Effector memory CD4-positive, alpha-beta T cell (primary cell): ENCODE results near the gene TENM4.

ENCODE experiments used
- DNase-seq, 3 donors: peaks; one replicate each; pipeline ENCODE4 v3.0.0-alpha.2; 2020
- H3K27ac ChIP-seq: 2 replicates; pipeline ENCODE4 v1.7.0; 2013; ENCODE audit warnings: mild to moderate bottlenecking, low read length, moderate library complexity; ENCODE audit not compliant: insufficient read depth, poor library complexity, severe bottlenecking
- H3K27me3 ChIP-seq: replicated peaks from 2 replicates; pipeline ENCODE4 v1.7.0; 2013; ENCODE audit warnings: mild to moderate bottlenecking, low read length; ENCODE audit not compliant: insufficient read depth, control insufficient read depth, poor library complexity, severe bottlenecking
- H3K36me3 ChIP-seq: 2 replicates; pipeline ENCODE4 v1.7.0; 2013; ENCODE audit warnings: mild to moderate bottlenecking, low read length, moderate library complexity; ENCODE audit not compliant: control insufficient read depth, insufficient read depth
- H3K4me1 ChIP-seq: 2 replicates; pipeline ENCODE4 v1.7.0; 2013; ENCODE audit warnings: low read length, mild to moderate bottlenecking; ENCODE audit not compliant: control insufficient read depth, insufficient read depth, poor library complexity, severe bottlenecking
- H3K4me3 ChIP-seq: 2 replicates; pipeline ENCODE4 v1.7.0; 2013; ENCODE audit warnings: low read length, low read depth, mild to moderate bottlenecking; ENCODE audit not compliant: insufficient read depth, poor library complexity, severe bottlenecking
- H3K9me3 ChIP-seq: 2 replicates; pipeline ENCODE4 v1.7.0; 2013; ENCODE audit warnings: mild to moderate bottlenecking, low read length, moderate library complexity; ENCODE audit not compliant: control insufficient read depth

The TENM4 gene

GRCh38 chr11:79025097-79025496, 415.7 kb downstream of the TENM4 start:
- DNase-seq = no peak
- Histone ChIP-seq H3K4me3 (no peak overlapping the region), H3K27me3 (no peaks in the 10 kb centered on the region), H3K4me1 (no peaks in the 10 kb centered on the region), H3K9me3 (no peaks in the 10 kb centered on the region), H3K27ac (no peak overlapping the region), H3K36me3 (no peaks in the 10 kb centered on the region)

DNA sequence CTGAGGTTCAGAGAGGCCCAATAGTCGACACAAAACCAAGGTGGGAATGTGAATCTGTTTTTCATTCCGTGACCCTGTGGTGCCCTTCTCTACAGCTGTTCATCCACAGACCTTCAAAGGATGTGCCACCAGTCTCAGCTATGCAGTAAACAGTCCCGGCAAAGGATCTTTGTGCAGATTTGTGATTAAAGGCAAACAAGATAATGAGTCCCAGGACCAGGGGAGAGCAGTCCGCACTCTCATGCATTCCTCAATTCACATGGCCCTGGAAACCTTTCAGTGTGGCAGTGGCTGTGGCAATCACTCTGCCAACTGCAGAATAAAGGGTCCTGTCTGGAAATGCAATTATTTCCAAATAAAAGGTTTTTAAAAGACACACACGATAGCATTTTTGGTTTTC, 418.6 kb downstream of the TENM4 start:
- no peak overlapping the region for H3K4me3 ChIP-seq
- no peaks in the 10 kb centered on the region for H3K27me3 ChIP-seq
- DNase-seq = no peak
- H3K27ac ChIP-seq = no peak overlapping the region
- no peaks in the 10 kb centered on the region for H3K36me3 ChIP-seq
- no peaks in the 10 kb centered on the region for H3K9me3 ChIP-seq
- no peaks in the 10 kb centered on the region for H3K4me1 ChIP-seq

- no peak overlapping the region for H3K27ac ChIP-seq
- no peak overlapping the region for H3K4me3 ChIP-seq
- no peaks in the 10 kb centered on the region for H3K36me3 ChIP-seq
- DNase-seq = no peak
- no peaks in the 10 kb centered on the region for H3K27me3 ChIP-seq
- no peaks in the 10 kb centered on the region for H3K4me1 ChIP-seq
- H3K9me3 ChIP-seq = no peaks in the 10 kb centered on the region
These were observed 419.2 kb downstream of the TENM4 start for GRCh38 chr11:79021601-79022000.

GRCh38 chr11:79019975-79020374, 420.9 kb downstream of the TENM4 start:
- no peak overlapping the region for H3K4me3 ChIP-seq
- H3K27me3 ChIP-seq = no peaks in the 10 kb centered on the region
- no peak for DNase-seq
- H3K36me3 ChIP-seq = no peaks in the 10 kb centered on the region
- H3K4me1 ChIP-seq = no peaks in the 10 kb centered on the region
- H3K27ac ChIP-seq = no peak overlapping the region
- no peaks in the 10 kb centered on the region for H3K9me3 ChIP-seq

- Histone ChIP-seq H3K9me3 (no peaks in the 10 kb centered on the region), H3K4me1 (no peaks in the 10 kb centered on the region), H3K27ac (no peak overlapping the region), H3K36me3 (no peaks in the 10 kb centered on the region), H3K27me3 (no peaks in the 10 kb centered on the region), H3K4me3 (no peak overlapping the region)
- no peak for DNase-seq
These were observed 421.6 kb downstream of the TENM4 start for GRCh38 chr11:79019277-79019676.

DNA sequence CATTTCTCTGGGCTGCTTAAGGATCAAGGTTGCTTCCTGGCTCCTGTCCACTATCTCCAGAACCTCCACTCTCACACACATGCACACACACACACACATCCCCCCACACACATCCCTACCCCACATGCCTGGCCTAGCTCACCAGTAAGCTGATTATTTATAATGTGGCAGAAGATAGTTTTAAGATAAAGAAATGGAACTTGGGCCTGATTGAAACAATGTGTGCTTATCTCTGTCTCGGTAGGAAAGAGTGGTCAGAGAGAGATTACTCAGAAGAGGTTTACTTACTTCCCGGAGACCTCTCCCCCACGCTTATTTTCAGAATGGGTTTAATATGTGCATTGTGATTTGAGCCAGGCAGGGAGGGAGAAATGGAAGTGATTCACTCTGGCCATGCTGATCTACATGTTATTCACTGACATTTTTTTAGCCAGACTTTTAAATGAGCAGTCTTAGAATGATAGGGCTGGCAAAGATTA, 422.4 kb downstream of the TENM4 start:
- H3K27ac ChIP-seq = no peak overlapping the region
- H3K4me1 ChIP-seq = no peaks in the 10 kb centered on the region
- no peak for DNase-seq
- no peak overlapping the region for H3K4me3 ChIP-seq
- no peaks in the 10 kb centered on the region for H3K27me3 ChIP-seq
- no peaks in the 10 kb centered on the region for H3K36me3 ChIP-seq
- H3K9me3 ChIP-seq = no peaks in the 10 kb centered on the region

DNA sequence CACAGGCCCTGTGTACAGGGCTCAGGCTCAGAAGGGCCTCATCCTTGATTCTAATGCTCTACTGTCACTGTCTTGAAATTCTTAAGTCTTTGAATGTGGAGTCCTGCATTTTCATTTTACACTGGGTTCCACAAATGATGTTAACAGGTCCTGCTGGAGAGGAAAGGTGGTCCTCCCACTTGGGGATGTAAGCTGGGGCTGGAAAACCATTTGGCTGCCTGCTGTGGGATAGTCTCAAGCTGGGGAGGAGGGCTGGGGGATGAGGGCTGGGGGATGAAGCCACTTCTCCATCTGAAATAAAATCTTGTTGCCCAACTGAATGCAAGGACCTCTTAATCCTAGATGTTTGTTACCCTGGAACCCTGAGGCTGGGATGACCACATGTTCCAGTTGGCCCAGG, 423.0 kb downstream of the TENM4 start:
- no peak for DNase-seq

DNA sequence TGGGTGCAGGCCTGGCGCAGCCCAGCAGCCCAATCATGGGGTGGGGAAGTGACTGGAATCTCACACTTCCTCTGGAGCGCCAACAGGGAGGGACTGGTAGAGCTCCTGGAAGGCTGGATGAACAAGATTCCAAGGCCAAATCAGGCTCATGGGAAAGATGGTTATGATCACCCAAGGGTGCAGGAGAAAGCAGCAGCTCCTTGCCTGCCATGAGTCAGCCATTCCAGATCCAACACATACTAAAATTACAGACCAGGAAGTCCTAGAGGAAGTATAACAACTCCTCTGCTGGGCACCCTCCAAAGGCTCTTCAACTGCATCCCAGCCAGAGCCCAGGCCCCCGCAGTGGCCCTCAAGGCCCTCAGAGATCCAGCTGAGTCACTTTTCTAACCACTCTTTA, 427.3 kb downstream of the TENM4 start:
- Histone ChIP-seq H3K4me1 (no peaks in the 10 kb centered on the region), H3K4me3 (no peak overlapping the region), H3K9me3 (no peaks in the 10 kb centered on the region), H3K36me3 (no peaks in the 10 kb centered on the region), H3K27me3 (no peaks in the 10 kb centered on the region), H3K27ac (no peak overlapping the region)
- no peak for DNase-seq

More for the DNA sequence above, 423.0 kb downstream of the TENM4 start:
- no peaks in the 10 kb centered on the region for H3K9me3 ChIP-seq
- no peaks in the 10 kb centered on the region for H3K27me3 ChIP-seq
- no peak overlapping the region for H3K4me3 ChIP-seq
- no peaks in the 10 kb centered on the region for H3K4me1 ChIP-seq
- no peak overlapping the region for H3K27ac ChIP-seq
- no peaks in the 10 kb centered on the region for H3K36me3 ChIP-seq

DNA sequence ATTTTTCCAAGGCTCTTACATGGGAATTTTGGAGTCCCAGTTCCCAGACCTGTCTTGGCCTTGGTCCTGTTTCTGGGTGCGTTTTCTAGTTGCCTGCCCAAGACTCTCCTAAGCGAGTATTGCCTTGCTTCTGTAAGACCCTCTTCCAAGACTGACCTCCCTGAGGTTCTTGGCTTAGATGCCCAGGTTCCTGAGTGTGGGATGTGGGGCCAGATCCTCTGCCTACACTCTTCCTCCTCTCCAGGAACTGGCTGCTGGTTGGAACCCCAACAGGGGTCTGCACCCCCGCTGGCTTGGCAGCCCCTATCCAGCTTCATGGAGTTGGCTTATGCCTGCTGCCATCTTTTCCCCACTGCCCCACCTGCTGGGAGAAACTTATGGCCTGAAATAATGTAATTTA, 429.5 kb downstream of the TENM4 start:
- H3K4me1 ChIP-seq = no peaks in the 10 kb centered on the region
- no peak for DNase-seq
- H3K4me3 ChIP-seq = no peak overlapping the region
- H3K27ac ChIP-seq = no peak overlapping the region
- no peaks in the 10 kb centered on the region for H3K36me3 ChIP-seq
- no peaks in the 10 kb centered on the region for H3K9me3 ChIP-seq
- H3K27me3 ChIP-seq = no peaks in the 10 kb centered on the region

GRCh38 chr11:79007771-79008402, 432.9 kb downstream of the TENM4 start:
- H3K9me3 ChIP-seq = no peaks in the 10 kb centered on the region
- H3K4me3 ChIP-seq = no peak overlapping the region
- no peaks in the 10 kb centered on the region for H3K36me3 ChIP-seq
- no peak for DNase-seq
- H3K27me3 ChIP-seq = no peaks in the 10 kb centered on the region
- no peaks in the 10 kb centered on the region for H3K4me1 ChIP-seq
- no peak overlapping the region for H3K27ac ChIP-seq
